ENCODE measurements around the gene NLGN1. TPM values are rescaled to one million over a fixed set of nuclear protein-coding genes. Genes with fewer than 3 reads are reported as not detected.

NLGN1 gene
- total RNA-seq, 1 experiment from 2014 or later, result 5.2 TPM

DNA sequence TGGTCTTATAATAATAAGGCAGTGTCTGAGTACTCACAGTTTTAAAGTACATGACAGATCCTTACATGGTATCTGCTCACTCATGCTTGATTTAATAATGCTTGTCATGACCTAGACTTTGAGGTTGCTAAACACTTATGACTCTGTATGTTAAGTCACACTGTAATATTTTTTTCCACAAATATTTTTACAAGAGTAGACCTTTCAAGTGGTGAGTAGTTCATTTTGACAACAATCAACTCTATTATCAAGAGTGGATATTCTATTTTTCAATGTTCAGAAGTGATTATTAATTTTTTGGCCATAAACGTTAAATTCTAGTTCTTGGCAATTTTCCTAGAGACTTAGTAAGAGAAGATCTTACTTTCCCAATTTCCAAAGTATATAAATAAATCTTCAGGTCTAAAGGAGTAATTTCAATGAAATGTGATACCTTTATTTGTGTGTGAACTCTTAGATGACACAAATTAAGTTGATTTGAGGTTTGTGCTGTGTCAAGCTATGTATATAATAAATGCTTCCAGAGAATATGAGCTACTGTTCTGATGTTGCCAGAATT lies 104.5 kb downstream of the NLGN1 start:
- no CpG with 5 or more reads among the region's 1 CpG for WGBS (ENCODE audit: extremely low coverage, insufficient read length, low lambda C conversion rate)
- H3K9me3 ChIP-seq (ENCODE audit: control insufficient read depth, low read depth, low read length), result no peaks in the 10 kb centered on the region

More for the DNA sequence above, 104.5 kb downstream of the NLGN1 start:
- Histone ChIP-seq H2BK12ac (ENCODE audit: insufficient read length, low read depth, low read length) (no peak overlapping the region), H4K91ac (ENCODE audit: insufficient read length, low read depth, low read length) (no peak overlapping the region), H2AK5ac (ENCODE audit: insufficient read length, low read length) (no peak overlapping the region), H2BK120ac (ENCODE audit: low read depth, low read length, poor library complexity, severe bottlenecking) (no peak overlapping the region), H3K27ac (ENCODE audit: insufficient read length, low read depth, low read length) (no peak overlapping the region), H2AFZ (ENCODE audit: low read length) (no peak overlapping the region), H3T11ph (ENCODE audit: low read length) (no peak overlapping the region), H3K4me1 (ENCODE audit: insufficient read depth, low read length) (no peaks in the 10 kb centered on the region), H2BK20ac (ENCODE audit: low read depth, low read length, poor library complexity, severe bottlenecking) (no peak overlapping the region), H3K14ac (ENCODE audit: insufficient read depth, low read length) (no peak overlapping the region), H3K23ac (ENCODE audit: insufficient read length, low read depth, low read length) (no peak overlapping the region), H3K23me2 (ENCODE audit: insufficient read length, low read depth, low read length, poor library complexity, severe bottlenecking) (no peaks in the 10 kb centered on the region), H3K18ac (ENCODE audit: insufficient read length, low read depth, low read length) (no peak overlapping the region), H3K4me2 (ENCODE audit: insufficient read depth, insufficient read length, low read length) (no peak overlapping the region), H3K9ac (ENCODE audit: extremely low read depth, insufficient read length, low read length) (no peak overlapping the region), H3K56ac (ENCODE audit: insufficient read length, low read depth, low read length) (no peak overlapping the region), H2BK15ac (ENCODE audit: low read depth, low read length) (no peak overlapping the region), H4K5ac (ENCODE audit: insufficient read length, low read depth, low read length) (no peak overlapping the region), H4K20me1 (ENCODE audit: control insufficient read depth, insufficient read depth, insufficient read length) (no peaks in the 10 kb centered on the region), H4K8ac (replicated peaks; ENCODE audit: insufficient read length, low read depth, low read length) (no peak overlapping the region), H3K4ac (ENCODE audit: low read depth, low read length) (no peak overlapping the region), H3K79me2 (ENCODE audit: insufficient read depth, low read length) (no peaks in the 10 kb centered on the region), H3K79me1 (ENCODE audit: insufficient read depth, low read depth, low read length, poor library complexity, severe bottlenecking) (no peaks in the 10 kb centered on the region), H3K27me3 (ENCODE audit: insufficient read depth, low read length) (no peaks in the 10 kb centered on the region), H2BK5ac (ENCODE audit: insufficient read length, low read length) (no peak overlapping the region)
- Mint-ChIP-seq H3K27me3 (ENCODE audit: low read depth) (no peaks in the 10 kb centered on the region), H3K9me3 (peaks cover 0 to 6% of the 10 kb centered on the region in 2 experiments; a peak in 3 of 5 replicates), H3K4me1 (no peaks in the 10 kb centered on the region), H3K4me3 (no peak overlapping the region), H3K36me3 (ENCODE audit: insufficient read depth in 1 of 3, low read depth in 3 of 3) (no peaks in the 10 kb centered on the region), H3K27ac (no peak overlapping the region)
- TF ChIP-seq, protein P1, sequence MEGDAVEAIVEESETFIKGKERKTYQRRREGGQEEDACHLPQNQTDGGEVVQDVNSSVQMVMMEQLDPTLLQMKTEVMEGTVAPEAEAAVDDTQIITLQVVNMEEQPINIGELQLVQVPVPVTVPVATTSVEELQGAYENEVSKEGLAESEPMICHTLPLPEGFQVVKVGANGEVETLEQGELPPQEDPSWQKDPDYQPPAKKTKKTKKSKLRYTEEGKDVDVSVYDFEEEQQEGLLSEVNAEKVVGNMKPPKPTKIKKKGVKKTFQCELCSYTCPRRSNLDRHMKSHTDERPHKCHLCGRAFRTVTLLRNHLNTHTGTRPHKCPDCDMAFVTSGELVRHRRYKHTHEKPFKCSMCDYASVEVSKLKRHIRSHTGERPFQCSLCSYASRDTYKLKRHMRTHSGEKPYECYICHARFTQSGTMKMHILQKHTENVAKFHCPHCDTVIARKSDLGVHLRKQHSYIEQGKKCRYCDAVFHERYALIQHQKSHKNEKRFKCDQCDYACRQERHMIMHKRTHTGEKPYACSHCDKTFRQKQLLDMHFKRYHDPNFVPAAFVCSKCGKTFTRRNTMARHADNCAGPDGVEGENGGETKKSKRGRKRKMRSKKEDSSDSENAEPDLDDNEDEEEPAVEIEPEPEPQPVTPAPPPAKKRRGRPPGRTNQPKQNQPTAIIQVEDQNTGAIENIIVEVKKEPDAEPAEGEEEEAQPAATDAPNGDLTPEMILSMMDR (conservative IDR thresholded peaks at IDR 0.05), result no peak
- no peak for DNase-seq

All from H9 (cell line).